ENCODE measurements around the gene LHFPL6. TPM values are rescaled to one million over a fixed set of nuclear protein-coding genes. Genes with fewer than 3 reads are reported as not detected.

The LHFPL6 gene
- total RNA-seq, 1 donor from 2014 or later, result 22.5 TPM

- no peak for DNase-seq
These were observed 306.0 kb downstream of the LHFPL6 start for GRCh38 chr13:39297023-39297422.

GRCh38 chr13:39296193-39296592 is 306.8 kb downstream of the LHFPL6 start:
- no peak for DNase-seq

Other genes starting within 250 kb of the LHFPL6 start
- gene COG6, start 52.5 kb upstream of the LHFPL6 start, total RNA-seq, result 63.9 TPM